Measurements from ENCODE around the gene DNPH1. TPM values are rescaled to one million over a fixed set of nuclear protein-coding genes. Genes with fewer than 3 reads are reported as not detected.

Gene DNPH1
- total RNA-seq, 4 donors from 2014 or later = 57.7 to 101 (median 81.5) TPM

DNA sequence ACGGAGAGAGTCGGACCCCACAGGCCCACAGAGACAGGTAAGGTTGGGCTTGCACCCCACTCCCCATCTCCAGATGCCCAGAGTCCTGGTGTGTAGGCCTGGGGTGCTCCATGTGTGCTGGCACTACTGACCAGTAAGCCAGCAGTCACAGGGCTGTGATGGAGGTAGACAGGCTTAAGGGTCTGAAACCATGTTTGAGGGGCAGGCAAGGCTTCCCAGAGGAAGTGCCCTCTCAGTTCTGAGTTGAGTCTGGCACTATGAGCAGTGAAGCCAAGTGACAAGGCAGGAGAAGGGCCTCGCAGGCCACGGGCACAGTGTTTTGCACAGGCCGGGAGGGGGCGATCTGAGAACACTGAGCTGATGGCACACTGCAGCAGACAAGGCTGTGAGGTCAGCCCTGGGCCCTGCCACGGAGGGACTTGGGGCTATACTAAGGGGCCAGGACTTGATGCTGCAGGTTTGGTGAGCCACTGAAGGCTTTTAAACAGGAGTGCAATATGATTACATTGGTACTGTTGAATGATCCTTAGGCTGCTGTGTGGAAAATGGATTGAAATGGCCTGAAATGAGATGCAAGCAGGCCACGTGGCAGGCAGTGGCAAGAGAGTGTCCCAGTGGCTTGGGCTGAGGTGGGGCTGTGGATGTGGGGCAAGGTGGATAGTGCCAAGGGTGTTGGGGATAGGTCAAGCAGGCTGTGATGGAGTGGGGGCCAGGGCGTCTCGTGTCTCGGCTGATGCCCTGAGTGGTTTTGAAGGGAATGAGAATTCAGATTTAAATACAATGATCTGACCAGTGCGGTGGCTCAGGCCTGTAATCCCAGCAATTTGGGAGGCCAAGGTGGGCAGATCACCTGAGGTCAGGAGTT is 34.3 kb upstream of the DNPH1 start:
- intact Hi-C loops (cut with DNase I) = loop anchor here (10.0 kb wide), 1 partner anchor 241 kb away; no protein-coding TSS in a partner anchor
- Histone ChIP-seq H3K36me3 (no peaks in the 10 kb centered on the region), H3K27me3 (peaks cover 0 to 14% (median 0%) of the 10 kb centered on the region in 4 donors), H3K4me3 (no peak overlapping the region), H3K4me1 (peaks cover 0 to 12% (median under 1%) of the 10 kb centered on the region in 3 donors), H3K9me3 (no peaks in the 10 kb centered on the region), H3K27ac (no peak overlapping the region)
- 49 to 76% methylated on average over 6 to 11 of the region's 12 CpGs for WGBS, 2 donors
- DNase-seq = peak; percentile 10
- TF ChIP-seq POLR2A (IDR thresholded peaks at IDR 0.05) = no peak
- TF ChIP-seq, protein P1, sequence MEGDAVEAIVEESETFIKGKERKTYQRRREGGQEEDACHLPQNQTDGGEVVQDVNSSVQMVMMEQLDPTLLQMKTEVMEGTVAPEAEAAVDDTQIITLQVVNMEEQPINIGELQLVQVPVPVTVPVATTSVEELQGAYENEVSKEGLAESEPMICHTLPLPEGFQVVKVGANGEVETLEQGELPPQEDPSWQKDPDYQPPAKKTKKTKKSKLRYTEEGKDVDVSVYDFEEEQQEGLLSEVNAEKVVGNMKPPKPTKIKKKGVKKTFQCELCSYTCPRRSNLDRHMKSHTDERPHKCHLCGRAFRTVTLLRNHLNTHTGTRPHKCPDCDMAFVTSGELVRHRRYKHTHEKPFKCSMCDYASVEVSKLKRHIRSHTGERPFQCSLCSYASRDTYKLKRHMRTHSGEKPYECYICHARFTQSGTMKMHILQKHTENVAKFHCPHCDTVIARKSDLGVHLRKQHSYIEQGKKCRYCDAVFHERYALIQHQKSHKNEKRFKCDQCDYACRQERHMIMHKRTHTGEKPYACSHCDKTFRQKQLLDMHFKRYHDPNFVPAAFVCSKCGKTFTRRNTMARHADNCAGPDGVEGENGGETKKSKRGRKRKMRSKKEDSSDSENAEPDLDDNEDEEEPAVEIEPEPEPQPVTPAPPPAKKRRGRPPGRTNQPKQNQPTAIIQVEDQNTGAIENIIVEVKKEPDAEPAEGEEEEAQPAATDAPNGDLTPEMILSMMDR (IDR thresholded peaks at IDR 0.05) = peak; percentile 41 to 85 (median 73)

DNA sequence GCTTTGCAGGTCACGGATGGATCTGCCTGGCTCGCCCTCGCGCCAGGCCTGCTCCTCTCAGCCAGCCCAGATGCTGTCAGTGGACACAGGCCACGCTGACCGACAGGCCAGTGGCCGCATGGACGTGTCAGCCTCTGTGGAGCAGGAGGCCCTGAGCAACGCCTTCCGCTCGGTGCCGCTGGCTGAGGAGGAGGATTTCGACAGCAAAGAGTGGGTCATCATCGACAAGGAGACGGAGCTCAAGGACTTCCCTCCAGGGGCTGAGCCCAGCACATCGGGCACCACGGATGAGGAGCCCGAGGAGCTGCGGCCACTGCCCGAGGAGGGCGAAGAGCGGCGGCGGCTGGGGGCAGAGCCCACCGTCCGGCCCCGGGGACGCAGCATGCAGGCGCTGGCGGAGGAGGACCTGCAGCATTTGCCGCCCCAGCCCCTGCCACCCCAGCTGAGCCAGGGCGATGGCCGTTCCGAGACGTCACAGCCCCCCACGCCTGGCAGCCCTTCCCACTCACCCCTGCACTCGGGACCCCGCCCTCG is 33.6 kb upstream of the DNPH1 start:
- intact Hi-C loops (cut with DNase I) = loop anchor here (10.0 kb wide), 1 partner anchor 242 kb away; no protein-coding TSS in a partner anchor
- Histone ChIP-seq H3K9me3 (no peaks in the 10 kb centered on the region), H3K27ac (no peak overlapping the region), H3K27me3 (peaks cover 0 to 13% (median 0%) of the 10 kb centered on the region in 4 donors), H3K36me3 (no peaks in the 10 kb centered on the region), H3K4me1 (peaks cover 0 to 5% (median 0%) of the 10 kb centered on the region in 3 donors), H3K4me3 (no peak overlapping the region)
- WGBS, 2 donors = 71 to 88% methylated on average over 4 to 18 of the region's 39 CpGs
- no peak for DNase-seq
- TF ChIP-seq, protein P1 (IDR thresholded peaks at IDR 0.05) = no peak
- TF ChIP-seq POLR2A (IDR thresholded peaks at IDR 0.05) = no peak

DNA sequence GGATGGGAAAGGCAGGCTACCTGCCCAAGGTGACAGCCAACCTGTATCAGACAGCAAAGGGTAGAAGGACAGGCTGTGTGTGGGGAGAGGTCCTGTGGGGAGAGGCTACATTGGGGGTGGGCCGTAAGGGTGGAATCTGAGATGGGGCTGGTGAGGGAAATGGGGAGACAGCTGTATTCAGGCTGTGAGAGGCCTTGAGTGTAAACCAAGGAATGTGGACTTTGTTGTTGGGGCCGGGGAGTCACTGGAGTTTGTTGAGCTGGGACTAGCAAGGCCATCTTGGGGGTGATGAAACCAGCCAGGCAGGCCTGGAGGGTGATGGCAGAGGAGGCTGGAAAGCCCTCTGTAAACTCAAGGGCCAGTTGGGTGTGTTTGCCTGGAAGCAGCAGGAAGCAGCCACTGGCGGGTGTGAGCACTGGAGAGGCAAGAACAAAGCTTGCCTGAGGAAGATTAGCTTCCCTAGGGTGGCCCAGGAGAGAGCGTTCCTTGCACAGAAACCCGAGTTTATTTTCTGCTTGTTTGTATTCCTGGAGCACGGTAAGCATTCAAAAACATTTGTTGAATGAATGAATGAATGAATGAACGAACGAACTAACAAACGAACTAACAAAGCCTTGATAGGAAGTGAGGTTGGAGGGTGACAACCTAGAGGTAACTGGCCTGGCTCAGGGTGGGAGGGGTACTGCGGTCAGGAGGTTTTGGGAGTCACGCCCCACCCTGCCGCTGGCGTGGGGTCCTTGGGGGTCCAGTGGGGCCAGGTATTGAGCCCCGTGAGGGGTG is 32.9 kb upstream of the DNPH1 start:
- intact Hi-C loops (cut with DNase I) = loop anchor here (10.0 kb wide), 1 partner anchor 243 kb away; no protein-coding TSS in a partner anchor
- Histone ChIP-seq H3K9me3 (no peaks in the 10 kb centered on the region), H3K27me3 (peaks cover 0 to 17% (median 0%) of the 10 kb centered on the region in 4 donors), H3K4me3 (no peak overlapping the region), H3K4me1 (peaks cover 0 to 4% (median 0%) of the 10 kb centered on the region in 3 donors), H3K36me3 (no peaks in the 10 kb centered on the region), H3K27ac (no peak overlapping the region)
- 71 to 77% methylated on average over 14 of the region's 14 CpGs for WGBS, 2 donors
- TF ChIP-seq POLR2A (IDR thresholded peaks at IDR 0.05) = no peak
- TF ChIP-seq, protein P1 (IDR thresholded peaks at IDR 0.05) = no peak
- no peak for DNase-seq

DNA sequence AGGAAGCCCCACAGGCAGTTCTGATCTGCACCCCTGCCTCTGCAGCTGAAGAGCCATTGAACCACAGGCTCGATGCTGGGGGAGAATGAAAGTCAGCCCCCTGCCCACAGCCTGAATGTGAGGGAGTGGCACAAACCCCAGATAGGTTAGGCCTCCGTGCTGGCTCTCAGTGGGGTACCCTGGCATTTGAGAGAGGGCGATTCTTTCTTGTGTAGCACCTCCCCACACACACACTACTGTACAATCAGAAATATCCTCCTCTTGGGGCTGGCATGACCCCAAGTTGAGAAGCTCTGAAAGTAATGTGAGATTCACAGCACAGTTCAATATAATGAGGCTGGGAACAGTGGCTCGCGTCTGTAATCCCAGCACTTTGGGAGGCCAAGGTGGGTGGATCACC is 31.9 kb upstream of the DNPH1 start:
- intact Hi-C loops (cut with DNase I) = loop anchor here (10.0 kb wide), 1 partner anchor 244 kb away; no protein-coding TSS in a partner anchor
- DNase-seq = no peak
- peaks cover 0 to 4% (median 0%) of the 10 kb centered on the region in 3 donors for H3K4me1 ChIP-seq
- H3K36me3 ChIP-seq = no peaks in the 10 kb centered on the region
- H3K27ac ChIP-seq = no peak overlapping the region
- TF ChIP-seq, protein P1 (IDR thresholded peaks at IDR 0.05) = no peak
- no peak for TF ChIP-seq POLR2A (IDR thresholded peaks at IDR 0.05)
- 77 to 94% methylated on average over 2 to 5 of the region's 5 CpGs for WGBS, 2 donors
- H3K4me3 ChIP-seq = no peak overlapping the region
- no peaks in the 10 kb centered on the region for H3K9me3 ChIP-seq
- H3K27me3 ChIP-seq = peaks cover 0 to 27% (median 0%) of the 10 kb centered on the region in 4 donors

Data from esophagus squamous epithelium (tissue), 5 donors.